Tibial nerve (tissue), 4 donors: ENCODE data around the gene NELFB.

Source experiments
- CTCF ChIP-seq, 5 experiments: fragments of 200-600 bp in 3 of 5; fragments of 450-650 bp in 2 of 5; sonication (generic) in 3 of 5; IDR thresholded peaks; one replicate each; pipeline ENCODE4 v1.5.1; 2016 to 2019; ENCODE audit warnings: antibody characterized with exemption in 5 of 5, mild to moderate bottlenecking in 3 of 5, moderate library complexity in 2 of 5
- EP300 ChIP-seq, 2 donors: sonication (generic); formaldehyde crosslinking; IDR thresholded peaks; one replicate each; pipeline ENCODE4 v1.6.1; 2017; ENCODE audit warnings: antibody characterized with exemption in 2 of 2, mild to moderate bottlenecking in 1 of 2

GRCh38 chr9:137310189-137311052 is 55.3 kb downstream of the NELFB start:
- TF ChIP-seq CTCF (IDR thresholded peaks at IDR 0.05) (no peak), EP300 (IDR thresholded peaks at IDR 0.05) (no peak)
